Esophagus muscularis mucosa (tissue), 3 donors: ENCODE results near the gene IQGAP2.

Experiments used
- POLR2A ChIP-seq: fragments of 450-650 bp; IDR thresholded peaks from one replicate; pipeline ENCODE4 v1.6.1; 2017; ENCODE audit warnings: antibody characterized with exemption, moderate library complexity, mild to moderate bottlenecking, low read depth
- POLR2AphosphoS5 ChIP-seq, 2 donors: sonication (generic); formaldehyde crosslinking; IDR thresholded peaks; one replicate each; pipeline ENCODE4 v1.6.1; 2017; ENCODE audit warnings: antibody characterized with exemption in 2 of 2
- TF ChIP-seq, protein P1 (sequence below), 3 experiments: fragments of 200-600 bp in 2 of 3; fragments of 450-650 bp in 1 of 3; sonication (generic) in 2 of 3; IDR thresholded peaks; one replicate each; pipeline ENCODE4 v1.5.1; 2017 to 2019; ENCODE audit warnings: antibody characterized with exemption in 3 of 3, mild to moderate bottlenecking in 2 of 3, moderate library complexity in 1 of 3

- TF ChIP-seq, protein P1, sequence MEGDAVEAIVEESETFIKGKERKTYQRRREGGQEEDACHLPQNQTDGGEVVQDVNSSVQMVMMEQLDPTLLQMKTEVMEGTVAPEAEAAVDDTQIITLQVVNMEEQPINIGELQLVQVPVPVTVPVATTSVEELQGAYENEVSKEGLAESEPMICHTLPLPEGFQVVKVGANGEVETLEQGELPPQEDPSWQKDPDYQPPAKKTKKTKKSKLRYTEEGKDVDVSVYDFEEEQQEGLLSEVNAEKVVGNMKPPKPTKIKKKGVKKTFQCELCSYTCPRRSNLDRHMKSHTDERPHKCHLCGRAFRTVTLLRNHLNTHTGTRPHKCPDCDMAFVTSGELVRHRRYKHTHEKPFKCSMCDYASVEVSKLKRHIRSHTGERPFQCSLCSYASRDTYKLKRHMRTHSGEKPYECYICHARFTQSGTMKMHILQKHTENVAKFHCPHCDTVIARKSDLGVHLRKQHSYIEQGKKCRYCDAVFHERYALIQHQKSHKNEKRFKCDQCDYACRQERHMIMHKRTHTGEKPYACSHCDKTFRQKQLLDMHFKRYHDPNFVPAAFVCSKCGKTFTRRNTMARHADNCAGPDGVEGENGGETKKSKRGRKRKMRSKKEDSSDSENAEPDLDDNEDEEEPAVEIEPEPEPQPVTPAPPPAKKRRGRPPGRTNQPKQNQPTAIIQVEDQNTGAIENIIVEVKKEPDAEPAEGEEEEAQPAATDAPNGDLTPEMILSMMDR (IDR thresholded peaks at IDR 0.05) = no peak
- TF ChIP-seq POLR2A (no peak), POLR2AphosphoS5 (IDR thresholded peaks at IDR 0.05) (no peak)
These were observed 34.9 kb downstream of the IQGAP2 start for GRCh38 chr5:76438025-76438424.
